Endothelial cell of umbilical vein (primary cell): Measurements from ENCODE around the gene IL25. TPM values are rescaled to one million over a fixed set of nuclear protein-coding genes. Genes with fewer than 3 reads are reported as not detected.

ENCODE experiments used
- BruUV-seq: library from RNA; stranded (reverse); fragments of 400-500 nt; replicated peaks from 2 replicates; lab custom pipeline; 2021; lab: Mats Ljungman, UMichigan
- CTCF ChIA-PET: fragments of 300-600, 350-600 bp; sonication (Branson Sonifier 250); formaldehyde crosslinking; loops from one replicate; lab custom pipeline; 2021; ENCODE audit warnings: antibody characterized with exemption, inconsistent platforms; lab: Charles Lee
- POLR2A ChIA-PET: fragments of 300-600, 350-600 bp; sonication (Branson Sonifier 250); formaldehyde crosslinking; loops from one replicate; lab custom pipeline; 2021; ENCODE audit warnings: antibody characterized with exemption, inconsistent platforms; lab: Charles Lee
- DNase-seq: peaks from one replicate; pipeline ENCODE4 v3.0.0-alpha.2; 2011; ENCODE audit warnings: low read depth, low spot score
- FAIRE-seq: peaks from 2 replicates; lab custom pipeline; 2011; peaks lifted over from hg19 to GRCh38; lab: Jason Lieb, UNC
- H2AFZ ChIP-seq: 2 replicates; pipeline ENCODE4 v1.6.0; 2012; ENCODE audit warnings: low read depth, low read length, control low read depth, inconsistent platforms
- H3K27ac ChIP-seq: 2 replicates; pipeline ENCODE4 v1.5.1; 2011; ENCODE audit warnings: low read depth, mild to moderate bottlenecking, control low read depth, low read length, moderate library complexity; ENCODE audit not compliant: insufficient read depth
- H3K27me3 ChIP-seq, 2 experiments: 2 replicates each; pipeline versions ENCODE4 v1.6.0 to v1.6.1; 2011; ENCODE audit warnings: low read length in 2 of 2, mixed read lengths in 1 of 2; ENCODE audit not compliant: control insufficient read depth in 2 of 2, insufficient read depth in 2 of 2
- H3K36me3 ChIP-seq, 2 experiments: 2 replicates in 1 of 2; 3 replicates in 1 of 2; pipeline ENCODE4 v1.5.1; 2011; ENCODE audit warnings: low read length in 2 of 2, mild to moderate bottlenecking in 1 of 2, moderate library complexity in 1 of 2; ENCODE audit not compliant: control insufficient read depth in 2 of 2, insufficient read depth in 2 of 2; ENCODE audit errors: extremely low read depth in 1 of 2
- H3K4me1 ChIP-seq: 3 replicates; pipeline ENCODE4 v1.5.1; 2011; ENCODE audit warnings: mild to moderate bottlenecking, low read length; ENCODE audit not compliant: control insufficient read depth, insufficient read depth; ENCODE audit errors: extremely low read depth
- H3K4me2 ChIP-seq: 2 replicates; pipeline ENCODE4 v1.6.1; 2011; ENCODE audit warnings: low read length, control low read depth, mixed read lengths; ENCODE audit not compliant: insufficient read depth
- H3K4me3 ChIP-seq, 3 experiments: fragments of 200-600 bp in 1 of 3; sonication (generic), shearing (Covaris generic) in 1 of 3; replicated peaks in 1 of 3; 2 replicates each; pipeline ENCODE4 v1.5.1; 2011 to 2016; ENCODE audit warnings: control low read depth in 3 of 3, low read length in 3 of 3, mild to moderate bottlenecking in 2 of 3, inconsistent platforms in 1 of 3, low read depth in 1 of 3, moderate library complexity in 1 of 3; ENCODE audit not compliant: insufficient read depth in 1 of 3
- H3K79me2 ChIP-seq: 2 replicates; pipeline ENCODE4 v1.6.0; 2012; ENCODE audit warnings: low read length, inconsistent platforms; ENCODE audit not compliant: control insufficient read depth, insufficient read depth
- H3K9ac ChIP-seq: replicated peaks from 2 replicates; pipeline ENCODE3; 2011; ENCODE audit warnings: low read length, control low read depth; ENCODE audit not compliant: insufficient read depth; ENCODE audit errors: extremely low read depth
- H3K9me1 ChIP-seq: replicated peaks from 3 replicates; pipeline ENCODE4 v1.6.0; 2011; ENCODE audit warnings: mild to moderate bottlenecking, low read length; ENCODE audit not compliant: control insufficient read depth, insufficient read depth; ENCODE audit errors: extremely low read depth
- H3K9me3 ChIP-seq: replicated peaks from 2 replicates; pipeline ENCODE4 v1.5.1; 2012; ENCODE audit warnings: low read length, inconsistent platforms; ENCODE audit not compliant: control insufficient read depth, insufficient read depth
- H4K20me1 ChIP-seq: replicated peaks from 2 replicates; pipeline ENCODE3; 2011; ENCODE audit warnings: mild to moderate bottlenecking, low read length; ENCODE audit not compliant: control insufficient read depth, insufficient read depth; ENCODE audit errors: extremely low read depth
- EZH2 ChIP-seq: IDR thresholded peaks from 2 replicates; pipeline ENCODE4 v1.6.1; 2012; ENCODE audit warnings: borderline replicate concordance, low read depth, mild to moderate bottlenecking, moderate library complexity, low read length, inconsistent platforms; ENCODE audit not compliant: severe bottlenecking
- FOS ChIP-seq: IDR thresholded peaks from 2 replicates; pipeline ENCODE4 v1.6.1; 2011; ENCODE audit warnings: mild to moderate bottlenecking, low read length, moderate library complexity, borderline replicate concordance; ENCODE audit not compliant: insufficient read depth
- GATA2 ChIP-seq: IDR thresholded peaks from 2 replicates; pipeline ENCODE4 v1.7.0; 2011; ENCODE audit warnings: low read depth, mild to moderate bottlenecking, moderate library complexity, mixed read lengths, low read length; ENCODE audit not compliant: insufficient read length, insufficient read depth
- JUN ChIP-seq: IDR thresholded peaks from 2 replicates; pipeline ENCODE4 v1.6.1; 2011; ENCODE audit warnings: borderline replicate concordance, low read depth; ENCODE audit not compliant: insufficient read length, insufficient read depth
- MAX ChIP-seq: IDR thresholded peaks from 2 replicates; pipeline ENCODE4 v1.6.1; 2011; ENCODE audit not compliant: insufficient read depth, insufficient read length
- MYC ChIP-seq: IDR thresholded peaks from one replicate; pipeline ENCODE4 v1.6.1; 2011; ENCODE audit warnings: mild to moderate bottlenecking, low read depth, low read length
- POLR2A ChIP-seq: IDR thresholded peaks from 2 replicates; pipeline ENCODE4 v1.6.1; 2012; ENCODE audit warnings: low read depth, mild to moderate bottlenecking, control low read depth, low read length
- POLR2AphosphoS5 ChIP-seq: IDR thresholded peaks from 2 replicates; pipeline ENCODE4 v1.6.1; 2012; ENCODE audit warnings: low read depth, mild to moderate bottlenecking, control low read depth, low read length, moderate library complexity; ENCODE audit not compliant: insufficient read depth
- dilution Hi-C: fragments of 300-500 bp; cut with MboI; formaldehyde crosslinking; loops from one replicate; pipeline ENCODE4 v1.15.0; 2019; ENCODE audit warnings: low sequenced_read_pairs; ENCODE audit not compliant: extremely low pct_ligation_motif_present
- intact Hi-C: fragments of 100-400 bp; cut with micrococcal nuclease; formaldehyde crosslinking; loops from one replicate; pipeline ENCODE4 v1.10.0; 2022
- polyA plus RNA-seq, 4 experiments: library from polyadenylated mRNA; depleted of rRNA in 3 of 4; stranded (reverse) in 3 of 4; unstranded in 1 of 4; fragments of >200 nt; gene quantifications; 2 replicates each; pipeline versions ENCODE4 v1.2.1 to v1.2.3, GENCODE V29; 2011 to 2012; ENCODE audit warnings: missing spikeins in 1 of 4
- total RNA-seq: library from RNA; stranded (reverse); gene quantifications from 2 replicates; pipeline ENCODE4 v1.2.3, GENCODE V29; 2021
- TF ChIP-seq, protein P1 (sequence below), 2 donors: IDR thresholded peaks; 1 replicate in 1 of 2; 2 replicates in 1 of 2; pipeline ENCODE4 v1.5.1; 2011; ENCODE audit warnings: low read length in 2 of 2, mild to moderate bottlenecking in 2 of 2, moderate library complexity in 2 of 2, control low read depth in 1 of 2, inconsistent platforms in 1 of 2, low read depth in 1 of 2; ENCODE audit not compliant: insufficient read depth in 1 of 2; ENCODE audit errors: extremely low read depth in 1 of 2

The IL25 gene
- total and polyA plus RNA-seq, 2 donors (not counting 3 experiments of a cell fraction or from before 2014, with no cell fraction given): not detected

DNA sequence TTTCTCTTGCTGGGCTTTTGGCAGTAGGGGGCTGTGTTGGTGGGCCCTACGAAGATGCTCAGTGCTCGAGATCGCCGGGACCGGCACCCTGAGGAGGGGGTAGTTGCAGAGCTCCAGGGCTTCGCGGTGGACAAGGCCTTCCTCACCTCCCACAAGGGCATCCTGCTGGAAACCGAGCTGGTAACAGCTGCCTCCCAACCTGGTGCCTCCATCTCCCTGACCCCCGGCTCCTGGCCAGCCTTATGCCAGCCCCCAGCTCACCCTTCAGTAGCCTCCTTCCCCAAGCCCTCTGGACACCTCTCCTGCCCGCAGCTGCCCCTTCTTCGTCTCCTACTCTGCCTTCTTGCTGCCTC, 4.6 kb downstream of the IL25 start:
- intact Hi-C loops (no loop called here), dilution Hi-C loops (no loop called here)
- POLR2A ChIA-PET: no interaction called here
- H4K20me1 ChIP-seq: no peaks in the 10 kb centered on the region
- CTCF ChIA-PET: interaction anchor here (1.0 to 2.0 kb wide), 3 partner anchors 31 to 308 kb away, joined by 3 to 4 read pairs (median 3); no protein-coding TSS in a partner anchor
- BruUV-seq: no TSS peak
- H3K4me1 ChIP-seq: no peaks in the 10 kb centered on the region
- H3K36me3 ChIP-seq: no peaks in the 10 kb centered on the region
- FAIRE-seq (no peak), DNase-seq (no peak)
- H3K9me3 ChIP-seq: no peaks in the 10 kb centered on the region
- H3K9me1 ChIP-seq: no peaks in the 10 kb centered on the region
- H3K9ac ChIP-seq: no peak overlapping the region
- H2AFZ ChIP-seq: no peak overlapping the region
- TF ChIP-seq JUN (no peak), FOS (no peak), GATA2 (no peak), MAX (no peak), POLR2AphosphoS5 (no peak), POLR2A (no peak), MYC (no peak), EZH2 (no peak)
- TF ChIP-seq, protein P1, sequence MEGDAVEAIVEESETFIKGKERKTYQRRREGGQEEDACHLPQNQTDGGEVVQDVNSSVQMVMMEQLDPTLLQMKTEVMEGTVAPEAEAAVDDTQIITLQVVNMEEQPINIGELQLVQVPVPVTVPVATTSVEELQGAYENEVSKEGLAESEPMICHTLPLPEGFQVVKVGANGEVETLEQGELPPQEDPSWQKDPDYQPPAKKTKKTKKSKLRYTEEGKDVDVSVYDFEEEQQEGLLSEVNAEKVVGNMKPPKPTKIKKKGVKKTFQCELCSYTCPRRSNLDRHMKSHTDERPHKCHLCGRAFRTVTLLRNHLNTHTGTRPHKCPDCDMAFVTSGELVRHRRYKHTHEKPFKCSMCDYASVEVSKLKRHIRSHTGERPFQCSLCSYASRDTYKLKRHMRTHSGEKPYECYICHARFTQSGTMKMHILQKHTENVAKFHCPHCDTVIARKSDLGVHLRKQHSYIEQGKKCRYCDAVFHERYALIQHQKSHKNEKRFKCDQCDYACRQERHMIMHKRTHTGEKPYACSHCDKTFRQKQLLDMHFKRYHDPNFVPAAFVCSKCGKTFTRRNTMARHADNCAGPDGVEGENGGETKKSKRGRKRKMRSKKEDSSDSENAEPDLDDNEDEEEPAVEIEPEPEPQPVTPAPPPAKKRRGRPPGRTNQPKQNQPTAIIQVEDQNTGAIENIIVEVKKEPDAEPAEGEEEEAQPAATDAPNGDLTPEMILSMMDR (IDR thresholded peaks at IDR 0.05; ENCODE audit: extremely low read depth in 1 of 2, insufficient read depth in 1 of 2, low read depth in 1 of 2, low read length in 2 of 2): no peak
- no peak overlapping the region for H3K4me3 ChIP-seq
- H3K79me2 ChIP-seq: no peaks in the 10 kb centered on the region
- H3K27me3 ChIP-seq: no peaks in the 10 kb centered on the region
- no peak overlapping the region for H3K4me2 ChIP-seq
- no peak overlapping the region for H3K27ac ChIP-seq
